HepG2 (cell line): Measurements from ENCODE around the gene IRF3. TPM values are rescaled to one million over a fixed set of nuclear protein-coding genes. Genes with fewer than 3 reads are reported as not detected.

Experiments
- ASH2L ChIP-seq: fragments of 300-600, 200-600 bp; sonication (generic); IDR thresholded peaks from 2 replicates; pipeline ENCODE4 v1.7.0; 2017; ENCODE audit warnings: low read depth, mild to moderate bottlenecking, moderate library complexity, mixed read lengths, low read length; ENCODE audit not compliant: insufficient read length
- ETV5 ChIP-seq: IDR thresholded peaks from 2 replicates; pipeline ENCODE4 v1.6.1; 2018; ENCODE audit warnings: missing biosample characterization, missing genetic modification reagents, inconsistent platforms, borderline replicate concordance
- KDM6A ChIP-seq: IDR thresholded peaks from 2 replicates; pipeline ENCODE4 v1.6.1; 2016; ENCODE audit warnings: low read depth
- PHF20 ChIP-seq: sonication (generic); formaldehyde crosslinking; IDR thresholded peaks from 2 replicates; pipeline ENCODE4 v1.5.0; 2020; ENCODE audit warnings: mild to moderate bottlenecking, missing genetic modification reagents
- RCOR2 ChIP-seq: IDR thresholded peaks from 2 replicates; pipeline ENCODE4 v1.6.1; 2016; ENCODE audit warnings: missing biosample characterization, missing genetic modification reagents
- SATB2 ChIP-seq: sonication (generic); formaldehyde crosslinking; IDR thresholded peaks from 2 replicates; pipeline ENCODE4 v1.5.0; 2020; ENCODE audit warnings: missing genetic modification reagents
- SOX5 ChIP-seq: IDR thresholded peaks from 2 replicates; pipeline ENCODE4 v1.6.1; 2016; ENCODE audit warnings: borderline replicate concordance
- SP5 ChIP-seq: IDR thresholded peaks from 2 replicates; pipeline ENCODE4 v1.6.1; 2016; ENCODE audit warnings: low read depth, borderline replicate concordance
- U2AF1 ChIP-seq: fragments of 200-400 bp; formaldehyde crosslinking; optimal IDR thresholded peaks from 2 replicates; pipeline ENCODE3; 2017; ENCODE audit warnings: mild to moderate bottlenecking, low read depth, low read length
- ZBTB20 ChIP-seq: sonication (generic); formaldehyde crosslinking; IDR thresholded peaks from 2 replicates; pipeline ENCODE4 v1.8.1; 2023; ENCODE audit warnings: missing genetic modification reagents, low read depth, mild to moderate bottlenecking, borderline replicate concordance
- ZBTB46 ChIP-seq: sonication (generic); formaldehyde crosslinking; IDR thresholded peaks from 2 replicates; pipeline ENCODE4 v1.4.0; 2020; ENCODE audit warnings: mild to moderate bottlenecking, missing genetic modification reagents, borderline replicate concordance
- ZFAT ChIP-seq: sonication (generic); formaldehyde crosslinking; conservative IDR thresholded peaks from 2 replicates; pipeline ENCODE4 v1.8.1; 2023; ENCODE audit warnings: missing genetic modification reagents, inconsistent platforms
- ZMYM4 ChIP-seq: sonication (generic); formaldehyde crosslinking; IDR thresholded peaks from 2 replicates; pipeline ENCODE4 v1.8.1; 2023; ENCODE audit warnings: mild to moderate bottlenecking, missing genetic modification reagents
- ZNF10 ChIP-seq: sonication (generic); formaldehyde crosslinking; IDR thresholded peaks from 2 replicates; pipeline ENCODE4 v1.4.0; 2020; ENCODE audit warnings: mild to moderate bottlenecking, low read depth, missing genetic modification reagents, borderline replicate concordance
- ZNF275 ChIP-seq: sonication (generic); formaldehyde crosslinking; IDR thresholded peaks from 2 replicates; pipeline ENCODE4 v1.8.0; 2022; ENCODE audit warnings: missing genetic modification reagents, mild to moderate bottlenecking, inconsistent platforms, borderline replicate concordance
- ZNF276 ChIP-seq: sonication (generic); formaldehyde crosslinking; IDR thresholded peaks from 2 replicates; pipeline ENCODE4 v1.4.0; 2020; ENCODE audit warnings: mild to moderate bottlenecking, low read depth, missing genetic modification reagents
- ZNF562 ChIP-seq: sonication (generic); formaldehyde crosslinking; IDR thresholded peaks from 2 replicates; pipeline ENCODE4 v1.8.0; 2022; ENCODE audit warnings: missing genetic modification reagents, borderline replicate concordance
- ZNF614 ChIP-seq: IDR thresholded peaks from 2 replicates; pipeline ENCODE4 v1.6.1; 2018; ENCODE audit warnings: missing biosample characterization, missing genetic modification reagents, inconsistent platforms, borderline replicate concordance
- ZSCAN20 ChIP-seq: sonication (generic); formaldehyde crosslinking; IDR thresholded peaks from 2 replicates; pipeline ENCODE4 v1.4.0; 2020; ENCODE audit warnings: missing genetic modification reagents, mild to moderate bottlenecking, borderline replicate concordance
- polyA plus RNA-seq, 8 experiments: library from polyadenylated mRNA; depleted of rRNA in 3 of 8; stranded (reverse) in 7 of 8; unstranded in 1 of 8; fragments of >200 nt; fragmentation: Illumina TruSeq in 4 of 8; extraction: Trizol in 4 of 8; gene quantifications; 2 replicates each; pipeline versions ENCODE4 v1.2.1 to v1.2.3, GENCODE V29; 2011 to 2016; ENCODE audit warnings: low read depth in 4 of 8, missing spikeins in 1 of 8, mixed read lengths in 1 of 8; ENCODE audit not compliant: insufficient read depth in 1 of 8
- total RNA-seq, 5 experiments: library from RNA; depleted of rRNA; stranded (reverse); fragments of >200 nt; fragmentation: Illumina TruSeq; extraction: Trizol; gene quantifications; 2 replicates each; pipeline ENCODE4 v1.2.3, GENCODE V29; 2016; ENCODE audit warnings: low read depth in 1 of 5

IRF3 gene
- total and polyA plus RNA-seq, 2 of the 13 experiments (the other 11 are each of a cell fraction or from before 2014, with no cell fraction given) = 61.9 to 65.5 TPM

GRCh38 chr19:49665351-49666119 lies at the start of gene IRF3, which contains the start of gene BCL2L12 (continued):
- no peak for TF ChIP-seq SATB2 (CRISPR knock-in tag)
- no peak for TF ChIP-seq KDM6A (CRISPR knock-in tag)
- TF ChIP-seq ZNF275 (CRISPR knock-in tag) = no peak
- TF ChIP-seq ASH2L = peak; percentile 65
- no peak for TF ChIP-seq RCOR2 (CRISPR knock-in tag)
- no peak for TF ChIP-seq ZBTB46 (CRISPR knock-in tag)
- peak; percentile 51; the same call in 1 of the 2 replicates for TF ChIP-seq SP5 (CRISPR knock-in tag)
- TF ChIP-seq U2AF1 = no peak
- TF ChIP-seq SOX5 = no peak
- TF ChIP-seq ZNF10 (CRISPR knock-in tag) = no peak
- no peak for TF ChIP-seq ZNF276 (CRISPR knock-in tag)
- TF ChIP-seq ZNF614 (CRISPR knock-in tag) = no peak
- TF ChIP-seq ETV5 (CRISPR knock-in tag) = no peak; the same call in 1 of the 2 replicates
- no peak for TF ChIP-seq ZSCAN20
- peak; percentile 72 for TF ChIP-seq PHF20
- TF ChIP-seq ZBTB20 (CRISPR knock-in tag) = no peak
- peak; percentile 36; the same call in 1 of the 2 replicates for TF ChIP-seq ZFAT (CRISPR knock-in tag)
- TF ChIP-seq ZNF562 (CRISPR knock-in tag) = no peak
- TF ChIP-seq ZMYM4 = 0 out of 2 replicates have a peak, but pooled peaks have one; percentile 22
